ENCODE results near the gene ZNF641.
A peak's percentile ranks its signal among the peaks of the same experiment; 100 is the strongest.

Gene ZNF641

GRCh38 chr12:48361664-48362339 lies 11.1 kb upstream of the ZNF641 start:
- 85 to 91% methylated on average over 1 to 2 of the region's 2 CpGs for WGBS, 2 experiments
- H3K27ac ChIP-seq (ENCODE audit: insufficient read depth, low read depth, low read length, poor library complexity, severe bottlenecking) = no peak overlapping the region
- no peaks in the 10 kb centered on the region for H3K36me3 ChIP-seq (ENCODE audit: control insufficient read depth, insufficient read depth, low read length)
- H3K27me3 ChIP-seq (ENCODE audit: control insufficient read depth, insufficient read depth, low read length, poor library complexity, severe bottlenecking) = no peaks in the 10 kb centered on the region
- H3K4me3 ChIP-seq (ENCODE audit: insufficient read depth, low read depth, low read length) = no peak overlapping the region
- H3K9me3 ChIP-seq (ENCODE audit: control insufficient read depth, low read length) = no peaks in the 10 kb centered on the region
- H3K4me1 ChIP-seq (ENCODE audit: control insufficient read depth, insufficient read depth, low read length) = no peaks in the 10 kb centered on the region

GRCh38 chr12:48358937-48359513 lies 8.3 kb upstream of the ZNF641 start:
- WGBS, 2 experiments = 91% methylated on average over 7 of the region's 7 CpGs
- Histone ChIP-seq H3K27ac (ENCODE audit: insufficient read depth, low read depth, low read length, poor library complexity, severe bottlenecking) (no peak overlapping the region), H3K27me3 (ENCODE audit: control insufficient read depth, insufficient read depth, low read length, poor library complexity, severe bottlenecking) (no peaks in the 10 kb centered on the region), H3K9me3 (ENCODE audit: control insufficient read depth, low read length) (no peaks in the 10 kb centered on the region), H3K4me3 (ENCODE audit: insufficient read depth, low read depth, low read length) (no peak overlapping the region), H3K4me1 (ENCODE audit: control insufficient read depth, insufficient read depth, low read length) (no peaks in the 10 kb centered on the region), H3K36me3 (ENCODE audit: control insufficient read depth, insufficient read depth, low read length) (no peaks in the 10 kb centered on the region)

- 87 to 91% methylated on average over 6 of the region's 6 CpGs for WGBS, 2 experiments
- no peaks in the 10 kb centered on the region for H3K4me1 ChIP-seq (ENCODE audit: control insufficient read depth, insufficient read depth, low read length)
- H3K27me3 ChIP-seq (ENCODE audit: control insufficient read depth, insufficient read depth, low read length, poor library complexity, severe bottlenecking) = no peaks in the 10 kb centered on the region
- no peak overlapping the region for H3K27ac ChIP-seq (ENCODE audit: insufficient read depth, low read depth, low read length, poor library complexity, severe bottlenecking)
- no peaks in the 10 kb centered on the region for H3K9me3 ChIP-seq (ENCODE audit: control insufficient read depth, low read length)
- no peaks in the 10 kb centered on the region for H3K36me3 ChIP-seq (ENCODE audit: control insufficient read depth, insufficient read depth, low read length)
- no peak overlapping the region for H3K4me3 ChIP-seq (ENCODE audit: insufficient read depth, low read depth, low read length)
Observed at GRCh38 chr12:48356041-48356768, 5.5 kb upstream of the ZNF641 start.

DNA sequence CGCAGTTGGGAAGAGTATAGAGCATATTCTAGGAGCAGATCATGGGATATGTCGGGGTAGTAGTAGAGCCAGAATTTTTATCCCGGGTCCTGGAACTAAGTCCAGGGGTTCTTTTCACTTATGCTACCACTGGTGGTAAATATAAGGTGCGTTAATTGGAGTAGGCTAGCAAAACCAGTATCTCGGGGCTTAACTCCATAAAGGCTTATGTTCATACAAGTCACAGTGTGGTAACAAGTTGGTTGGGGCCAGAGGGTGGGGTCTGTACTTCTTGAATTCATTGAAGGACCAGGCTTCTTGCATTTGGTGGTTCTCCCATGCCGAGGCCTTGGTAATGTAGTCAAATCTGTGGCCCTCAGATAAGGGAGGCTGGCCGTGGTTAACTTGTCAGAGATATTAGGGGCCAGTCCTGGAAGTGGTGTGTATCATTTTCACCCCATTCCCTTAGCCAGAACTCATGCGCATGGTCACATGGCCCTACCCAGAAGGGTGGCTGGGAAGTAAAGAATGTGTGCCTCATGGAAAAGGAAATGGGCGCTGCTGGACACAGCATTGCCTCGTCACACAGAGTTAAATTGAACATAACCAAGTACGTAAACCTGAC lies 1.5 kb upstream of the ZNF641 start:
- H3K27me3 ChIP-seq (ENCODE audit: control insufficient read depth, insufficient read depth, low read length, poor library complexity, severe bottlenecking) = peaks cover 6% of the 10 kb centered on the region
- peaks cover 7% of the 10 kb centered on the region for H3K4me1 ChIP-seq (ENCODE audit: control insufficient read depth, insufficient read depth, low read length)
- H3K4me3 ChIP-seq (ENCODE audit: insufficient read depth, low read depth, low read length) = no peak overlapping the region
- WGBS, 2 experiments = 95 to 96% methylated on average over 11 of the region's 11 CpGs
- H3K27ac ChIP-seq (ENCODE audit: insufficient read depth, low read depth, low read length, poor library complexity, severe bottlenecking) = no peak overlapping the region
- no peaks in the 10 kb centered on the region for H3K9me3 ChIP-seq (ENCODE audit: control insufficient read depth, low read length)
- H3K36me3 ChIP-seq (ENCODE audit: control insufficient read depth, insufficient read depth, low read length) = peaks cover under 1% of the 10 kb centered on the region

GRCh38 chr12:48351022-48351708 lies 446 bp upstream of the ZNF641 start:
- Histone ChIP-seq H3K4me1 (ENCODE audit: control insufficient read depth, insufficient read depth, low read length) (peaks cover 7% of the 10 kb centered on the region), H3K36me3 (ENCODE audit: control insufficient read depth, insufficient read depth, low read length) (peaks cover 7% of the 10 kb centered on the region), H3K4me3 (ENCODE audit: insufficient read depth, low read depth, low read length) (peak overlapping the region; percentile 82), H3K27ac (ENCODE audit: insufficient read depth, low read depth, low read length, poor library complexity, severe bottlenecking) (no peak overlapping the region), H3K9me3 (ENCODE audit: control insufficient read depth, low read length) (no peaks in the 10 kb centered on the region), H3K27me3 (ENCODE audit: control insufficient read depth, insufficient read depth, low read length, poor library complexity, severe bottlenecking) (peaks cover 6% of the 10 kb centered on the region)
- 1 to 2% methylated on average over 36 of the region's 36 CpGs for WGBS, 2 experiments

- Histone ChIP-seq H3K4me1 (ENCODE audit: control insufficient read depth, insufficient read depth, low read length) (peaks cover 7% of the 10 kb centered on the region), H3K4me3 (ENCODE audit: insufficient read depth, low read depth, low read length) (peak overlapping the region; percentile 82), H3K9me3 (ENCODE audit: control insufficient read depth, low read length) (no peaks in the 10 kb centered on the region), H3K27ac (ENCODE audit: insufficient read depth, low read depth, low read length, poor library complexity, severe bottlenecking) (no peak overlapping the region), H3K36me3 (ENCODE audit: control insufficient read depth, insufficient read depth, low read length) (peaks cover 10% of the 10 kb centered on the region), H3K27me3 (ENCODE audit: control insufficient read depth, insufficient read depth, low read length, poor library complexity, severe bottlenecking) (peaks cover 6% of the 10 kb centered on the region)
- WGBS, 2 experiments = 70 to 71% methylated on average over 2 of the region's 2 CpGs
Observed at GRCh38 chr12:48349471-48349870, 1.2 kb downstream of the ZNF641 start.

- 93% methylated on average over 8 of the region's 8 CpGs for WGBS, 2 experiments
- Histone ChIP-seq H3K36me3 (ENCODE audit: control insufficient read depth, insufficient read depth, low read length) (peaks cover 23% of the 10 kb centered on the region), H3K27ac (ENCODE audit: insufficient read depth, low read depth, low read length, poor library complexity, severe bottlenecking) (no peak overlapping the region), H3K4me3 (ENCODE audit: insufficient read depth, low read depth, low read length) (no peak overlapping the region), H3K9me3 (ENCODE audit: control insufficient read depth, low read length) (no peaks in the 10 kb centered on the region), H3K27me3 (ENCODE audit: control insufficient read depth, insufficient read depth, low read length, poor library complexity, severe bottlenecking) (no peaks in the 10 kb centered on the region), H3K4me1 (ENCODE audit: control insufficient read depth, insufficient read depth, low read length) (no peaks in the 10 kb centered on the region)
Observed at GRCh38 chr12:48342980-48343379, 7.7 kb downstream of the ZNF641 start.

- Histone ChIP-seq H3K27ac (ENCODE audit: insufficient read depth, low read depth, low read length, poor library complexity, severe bottlenecking) (no peak overlapping the region), H3K4me1 (ENCODE audit: control insufficient read depth, insufficient read depth, low read length) (no peaks in the 10 kb centered on the region), H3K4me3 (ENCODE audit: insufficient read depth, low read depth, low read length) (no peak overlapping the region), H3K27me3 (ENCODE audit: control insufficient read depth, insufficient read depth, low read length, poor library complexity, severe bottlenecking) (no peaks in the 10 kb centered on the region), H3K36me3 (ENCODE audit: control insufficient read depth, insufficient read depth, low read length) (peaks cover 16% of the 10 kb centered on the region), H3K9me3 (ENCODE audit: control insufficient read depth, low read length) (no peaks in the 10 kb centered on the region)
- WGBS, 2 experiments = 90% methylated on average over 1 of the region's 2 CpGs
Observed at GRCh38 chr12:48340943-48341342, 9.8 kb downstream of the ZNF641 start.

DNA sequence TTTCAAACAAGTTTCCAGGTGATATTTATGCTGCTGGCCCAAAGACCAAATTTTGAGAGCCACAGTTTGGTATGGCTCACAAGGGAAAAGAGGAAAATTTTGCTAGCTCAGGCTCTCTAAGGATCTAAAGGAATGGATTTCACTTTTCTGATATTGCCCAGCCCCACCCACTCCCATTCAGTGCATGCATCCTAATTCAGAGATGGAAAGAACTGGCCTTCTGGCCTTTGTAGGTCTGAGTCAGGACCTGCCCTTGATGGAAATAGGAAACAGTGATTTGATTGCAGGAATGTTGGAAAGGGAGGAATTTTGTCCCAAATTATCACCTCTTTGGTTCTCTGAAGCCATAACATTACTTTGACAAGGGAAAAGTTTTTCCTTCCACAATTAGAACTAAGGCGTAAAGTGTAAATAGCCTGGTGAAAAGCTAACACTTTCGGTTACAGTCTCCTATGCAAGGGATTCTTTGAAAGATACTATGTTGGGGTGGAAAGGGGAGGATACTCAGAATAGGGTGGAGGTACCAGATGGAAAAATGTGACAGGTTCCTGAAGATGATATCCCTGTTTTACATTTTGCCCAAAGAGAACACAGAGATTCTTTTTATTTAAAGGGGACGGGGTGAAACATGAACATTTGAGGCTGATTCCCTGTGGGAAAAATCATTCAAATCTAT lies 11.1 kb downstream of the ZNF641 start:
- WGBS, 2 experiments = 94 to 96% methylated on average over 3 of the region's 3 CpGs

More for the DNA sequence above, 11.1 kb downstream of the ZNF641 start:
- no peaks in the 10 kb centered on the region for H3K4me1 ChIP-seq (ENCODE audit: control insufficient read depth, insufficient read depth, low read length)
- H3K9me3 ChIP-seq (ENCODE audit: control insufficient read depth, low read length) = peaks cover 3% of the 10 kb centered on the region
- peaks cover 13% of the 10 kb centered on the region for H3K36me3 ChIP-seq (ENCODE audit: control insufficient read depth, insufficient read depth, low read length)
- H3K27me3 ChIP-seq (ENCODE audit: control insufficient read depth, insufficient read depth, low read length, poor library complexity, severe bottlenecking) = no peaks in the 10 kb centered on the region
- no peak overlapping the region for H3K27ac ChIP-seq (ENCODE audit: insufficient read depth, low read depth, low read length, poor library complexity, severe bottlenecking)
- no peak overlapping the region for H3K4me3 ChIP-seq (ENCODE audit: insufficient read depth, low read depth, low read length)
